PC-3 (cell line): ENCODE results near the gene EFCAB9. TPM values are rescaled to one million over a fixed set of nuclear protein-coding genes. Genes with fewer than 3 reads are reported as not detected.

Experiments
- ATAC-seq: fragments of 200-7000 bp; cut with Tn5 transposase; 2 replicates; pipeline ENCODE4 v1.9.1; 2020; ENCODE audit warnings: mild to moderate bottlenecking, moderate library complexity
- BruUV-seq: library from RNA; stranded (reverse); fragments of 400-500 nt; replicated peaks from 2 replicates; lab custom pipeline; 2021; lab: Mats Ljungman, UMichigan
- CTCF ChIA-PET: fragments of 300-600 bp; sonication (Branson Sonifier 250); formaldehyde crosslinking; loops from one replicate; lab custom pipeline; 2022; ENCODE audit warnings: antibody characterized with exemption; lab: Charles Lee
- POLR2A ChIA-PET: fragments of 300-600 bp; sonication (Branson Sonifier 250); formaldehyde crosslinking; loops from one replicate; lab custom pipeline; 2022; ENCODE audit warnings: antibody characterized with exemption; ENCODE audit not compliant: unreplicated experiment; lab: Charles Lee
- DNase-seq: peaks from one replicate; pipeline ENCODE4 v3.0.0-alpha.2; 2015
- H2AFZ ChIP-seq: fragments of 300-600 bp; sonication (generic); 2 replicates; pipeline ENCODE4 v1.6.0; 2016; ENCODE audit warnings: antibody characterized with exemption, low read length
- H3F3A ChIP-seq: fragments of 300-600 bp; sonication (generic); one replicate; pipeline ENCODE4 v1.6.0; 2017; ENCODE audit warnings: antibody characterized with exemption, low read length, control low read depth, mild to moderate bottlenecking; ENCODE audit not compliant: unreplicated experiment
- H3K27ac ChIP-seq: fragments of 300-600 bp; sonication (generic); 2 replicates; pipeline ENCODE4 v1.5.1; 2016; ENCODE audit warnings: mild to moderate bottlenecking, low read length
- H3K27me3 ChIP-seq: fragments of 300-600 bp; sonication (generic); 2 replicates; pipeline ENCODE4 v1.6.1; 2016; ENCODE audit warnings: low read length, mixed read lengths
- H3K36me3 ChIP-seq: fragments of 300-600 bp; sonication (generic); 2 replicates; pipeline ENCODE4 v1.6.1; 2016; ENCODE audit warnings: low read depth, mixed run types, low read length, mixed read lengths
- H3K4me1 ChIP-seq: fragments of 300-600 bp; sonication (generic); 2 replicates; pipeline ENCODE4 v1.5.1; 2016; ENCODE audit warnings: low read length; ENCODE audit not compliant: insufficient read depth
- H3K4me2 ChIP-seq: fragments of 300-600 bp; sonication (generic); 2 replicates; pipeline ENCODE4 v1.6.0; 2016; ENCODE audit warnings: low read length
- H3K4me3 ChIP-seq: fragments of 300-600 bp; sonication (generic); 2 replicates; pipeline ENCODE4 v1.5.1; 2016; ENCODE audit warnings: mild to moderate bottlenecking, low read length, mixed read lengths
- H3K79me2 ChIP-seq: fragments of 300-600 bp; sonication (generic); 2 replicates; pipeline ENCODE4 v1.6.1; 2017; ENCODE audit warnings: low read length, mixed read lengths
- H3K9ac ChIP-seq: fragments of 300-600 bp; sonication (generic); 2 replicates; pipeline ENCODE4 v1.6.0; 2016; ENCODE audit warnings: mild to moderate bottlenecking, low read length
- H3K9me2 ChIP-seq: fragments of 300-600 bp; sonication (generic); replicated peaks from 2 replicates; pipeline ENCODE4 v1.6.1; 2016; ENCODE audit warnings: mixed run types, low read length, mixed read lengths
- H3K9me3 ChIP-seq: fragments of 300-600 bp; sonication (generic); 2 replicates; pipeline ENCODE4 v1.6.1; 2016; ENCODE audit warnings: low read length, mixed read lengths
- H4K20me1 ChIP-seq: fragments of 300-600 bp; sonication (generic); 2 replicates; pipeline ENCODE4 v1.6.1; 2016; ENCODE audit warnings: low read length, mixed read lengths
- CTCF ChIP-seq: fragments of 300-600 bp; sonication (generic); conservative IDR thresholded peaks from 2 replicates; pipeline ENCODE4 v1.5.1; 2017; ENCODE audit warnings: antibody characterized with exemption, low read depth, mild to moderate bottlenecking, low read length
- EZH2 ChIP-seq: fragments of 300-600 bp; sonication (generic); IDR thresholded peaks from one replicate; pipeline ENCODE4 v1.6.1; 2017; ENCODE audit warnings: antibody characterized with exemption, mild to moderate bottlenecking, low read length; ENCODE audit not compliant: unreplicated experiment
- EZH2phosphoT487 ChIP-seq: fragments of 300-600 bp; sonication (generic); IDR thresholded peaks from 2 replicates; pipeline ENCODE4 v1.6.1; 2018; ENCODE audit warnings: mild to moderate bottlenecking, antibody characterized with exemption, low read length, borderline replicate concordance
- intact Hi-C: fragments of 100-400 bp; cut with micrococcal nuclease; formaldehyde crosslinking; loops from 2 replicates; pipeline ENCODE4 v1.9.0; 2023
- total RNA-seq: library from RNA; depleted of rRNA; stranded (reverse); fragments of >200 nt; gene quantifications from 2 replicates; pipeline ENCODE4 v1.2.3, GENCODE V29; 2014

EFCAB9 gene
- total RNA-seq, 1 experiment from 2014 or later, result not detected

DNA sequence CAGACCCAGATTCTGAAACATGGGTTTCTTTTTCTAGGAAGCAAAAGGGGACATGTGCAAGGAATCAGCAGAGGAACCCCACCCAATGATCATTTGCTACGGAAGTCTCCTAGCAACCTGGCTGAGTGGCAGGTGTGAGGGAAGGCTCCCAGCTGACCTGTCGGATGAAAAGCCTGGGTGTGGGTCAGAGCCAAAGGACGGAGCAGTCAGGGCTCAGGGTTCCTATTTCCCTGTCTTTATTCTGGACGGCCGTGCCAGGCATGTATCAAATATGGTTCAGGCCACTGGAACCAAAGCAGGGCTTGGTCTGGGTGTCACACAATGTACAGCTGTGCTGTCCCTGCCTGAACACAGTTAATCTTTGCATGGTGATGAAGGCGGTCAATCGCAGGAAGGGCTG, 26.1 kb upstream of the EFCAB9 start:
- ATAC-seq, result no peak
- Histone ChIP-seq H3K4me3 (no peak overlapping the region), H3K9ac (no peak overlapping the region), H3K79me2 (peaks cover 23% of the 10 kb centered on the region), H3F3A (no peaks in the 10 kb centered on the region), H2AFZ (no peak overlapping the region), H3K27ac (no peak overlapping the region), H3K4me2 (no peak overlapping the region), H4K20me1 (peaks cover 12% of the 10 kb centered on the region; the same call in 1 of the 2 replicates), H3K27me3 (no peaks in the 10 kb centered on the region), H3K4me1 (peaks cover 1% of the 10 kb centered on the region), H3K9me2 (no peaks in the 10 kb centered on the region), H3K36me3 (no peaks in the 10 kb centered on the region), H3K9me3 (no peaks in the 10 kb centered on the region)
- CTCF ChIA-PET, result no interaction called here
- no TSS peak for BruUV-seq
- TF ChIP-seq CTCF (no peak), EZH2 (no peak), EZH2phosphoT487 (no peak)
- DNase-seq, result no peak
- intact Hi-C loops, result no loop called here
- POLR2A ChIA-PET, result no interaction called here

- intact Hi-C loops, result no loop called here
- Histone ChIP-seq H3K79me2 (peaks cover 26% of the 10 kb centered on the region), H3K4me2 (no peak overlapping the region), H2AFZ (no peak overlapping the region), H3K36me3 (no peaks in the 10 kb centered on the region), H3K9ac (no peak overlapping the region), H3K27me3 (no peaks in the 10 kb centered on the region), H4K20me1 (peaks cover 12% of the 10 kb centered on the region; the same call in 1 of the 2 replicates), H3K4me1 (peaks cover 5% of the 10 kb centered on the region), H3K27ac (no peak overlapping the region), H3K4me3 (no peak overlapping the region), H3K9me3 (no peaks in the 10 kb centered on the region), H3K9me2 (no peaks in the 10 kb centered on the region), H3F3A (no peaks in the 10 kb centered on the region)
- ChIA-PET CTCF (no interaction called here), POLR2A (no interaction called here)
- DNase-seq (no peak), ATAC-seq (no peak)
- TF ChIP-seq EZH2phosphoT487 (no peak), CTCF (no peak), EZH2 (no peak)
- BruUV-seq, result no TSS peak
Measured at GRCh38 chr5:172168311-172168710, 25.7 kb upstream of the EFCAB9 start.

DNA sequence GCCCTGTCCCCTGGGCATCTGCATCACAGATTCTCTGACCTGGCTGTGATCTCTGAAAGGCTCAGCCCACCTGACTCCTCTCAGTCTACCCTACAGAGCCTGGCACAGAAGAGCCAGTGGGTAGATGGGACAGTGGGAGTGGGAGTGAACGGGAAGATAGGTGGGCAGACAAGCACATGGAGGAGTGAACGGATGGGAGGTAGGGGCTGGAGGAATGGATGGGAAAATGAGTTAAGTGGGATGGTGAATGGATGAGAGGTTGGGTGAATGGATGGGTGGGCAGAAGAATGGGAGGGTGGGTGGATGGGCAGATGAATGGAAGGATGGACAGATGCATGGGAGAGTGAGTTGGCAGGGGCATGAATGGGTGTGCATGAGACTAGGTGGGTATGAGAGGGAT, 24.8 kb upstream of the EFCAB9 start:
- Histone ChIP-seq H4K20me1 (peaks cover 11% of the 10 kb centered on the region; the same call in 1 of the 2 replicates), H3K79me2 (peaks cover 24% of the 10 kb centered on the region)

More for the DNA sequence above, 24.8 kb upstream of the EFCAB9 start:
- H3K27me3 ChIP-seq, result no peaks in the 10 kb centered on the region
- ChIA-PET POLR2A (no interaction called here), CTCF (no interaction called here)
- no peak for TF ChIP-seq EZH2phosphoT487
- no peak for TF ChIP-seq EZH2
- TF ChIP-seq CTCF, result no peak
- DNase-seq (no peak), ATAC-seq (no peak)
- no peaks in the 10 kb centered on the region for H3K36me3 ChIP-seq
- BruUV-seq, result no TSS peak
- H3K27ac ChIP-seq, result no peak overlapping the region
- H3K9me2 ChIP-seq, result no peaks in the 10 kb centered on the region
- intact Hi-C loops, result no loop called here
- H2AFZ ChIP-seq, result no peak overlapping the region
- H3F3A ChIP-seq, result no peaks in the 10 kb centered on the region
- H3K4me1 ChIP-seq, result peaks cover 13% of the 10 kb centered on the region
- H3K9ac ChIP-seq, result no peak overlapping the region
- H3K9me3 ChIP-seq, result no peaks in the 10 kb centered on the region
- no peak overlapping the region for H3K4me2 ChIP-seq
- H3K4me3 ChIP-seq, result no peak overlapping the region
